Esophagus muscularis mucosa (tissue), 4 donors: ENCODE results near the gene NANOS1. TPM values are rescaled to one million over a fixed set of nuclear protein-coding genes. Genes with fewer than 3 reads are reported as not detected.

Experiments
- DNase-seq: peaks from one replicate; pipeline ENCODE4 v3.0.0-alpha.2; 2017; ENCODE audit errors: extremely low spot score
- H3K27ac ChIP-seq, 4 donors: fragments of 200-600 bp; sonication (generic); replicated peaks in 1 of 4; 1 replicate in 3 of 4; 2 replicates in 1 of 4; pipeline ENCODE4 v1.5.1; 2016 to 2019; ENCODE audit warnings: mild to moderate bottlenecking in 1 of 4
- H3K27me3 ChIP-seq, 4 donors: fragments of 200-600 bp; sonication (generic); one replicate each; pipeline versions ENCODE4 v1.5.1 to v1.6.0; 2016 to 2019
- H3K36me3 ChIP-seq, 4 donors: fragments of 200-600 bp; sonication (generic); one replicate each; pipeline ENCODE4 v1.5.1; 2016 to 2019
- H3K4me1 ChIP-seq, 4 donors: fragments of 200-600 bp; sonication (generic); one replicate each; pipeline ENCODE4 v1.5.1; 2016 to 2019
- H3K4me3 ChIP-seq, 4 donors: fragments of 200-600 bp; sonication (generic); 1 replicate in 2 of 4; 2 replicates in 2 of 4; pipeline ENCODE4 v1.5.1; 2016 to 2019; ENCODE audit warnings: mild to moderate bottlenecking in 4 of 4, moderate library complexity in 1 of 4
- H3K9me3 ChIP-seq, 4 donors: fragments of 200-600 bp; sonication (generic); 1 replicate in 3 of 4; 2 replicates in 1 of 4; pipeline ENCODE4 v1.5.1; 2016 to 2019
- CTCF ChIP-seq, 3 experiments: fragments of 200-600 bp in 2 of 3; fragments of 450-650 bp in 1 of 3; sonication (generic) in 2 of 3; IDR thresholded peaks; one replicate each; pipeline ENCODE4 v1.5.1; 2017 to 2019; ENCODE audit warnings: antibody characterized with exemption in 3 of 3, mild to moderate bottlenecking in 2 of 3, moderate library complexity in 1 of 3
- EP300 ChIP-seq: sonication (generic); formaldehyde crosslinking; IDR thresholded peaks from one replicate; pipeline ENCODE4 v1.6.1; 2017; ENCODE audit warnings: antibody characterized with exemption
- POLR2A ChIP-seq: fragments of 450-650 bp; IDR thresholded peaks from one replicate; pipeline ENCODE4 v1.6.1; 2017; ENCODE audit warnings: antibody characterized with exemption, moderate library complexity, mild to moderate bottlenecking, low read depth
- POLR2AphosphoS5 ChIP-seq, 2 donors: sonication (generic); formaldehyde crosslinking; IDR thresholded peaks; one replicate each; pipeline ENCODE4 v1.6.1; 2017; ENCODE audit warnings: antibody characterized with exemption in 2 of 2
- WGBS: methylation state at CpG from one replicate; pipeline ENCODE4 v1.1.5; 2018; 5-methylcytosine and 5-hydroxymethylcytosine counted together
- intact Hi-C: fragments of 100-400 bp; cut with DNase I; formaldehyde crosslinking; loops from one replicate; pipeline ENCODE4 v1.15.1; 2023
- total RNA-seq, 4 donors: library from RNA; depleted of rRNA; stranded (reverse); fragments of >200 nt; gene quantifications; one replicate each; pipeline versions ENCODE4 v1.1.0 to v1.2.1, GENCODE V29; 2016

Gene NANOS1
- total RNA-seq, 4 donors from 2014 or later, result 8.0 to 24.4 (median 14.6) TPM

GRCh38 chr10:118990326-118990725, 39.2 kb upstream of the NANOS1 start:
- Histone ChIP-seq H3K9me3 (peaks cover 0 to 16% (median 11%) of the 10 kb centered on the region in 4 donors), H3K27ac (no peak overlapping the region), H3K27me3 (no peaks in the 10 kb centered on the region), H3K4me3 (no peak overlapping the region), H3K36me3 (no peaks in the 10 kb centered on the region), H3K4me1 (no peaks in the 10 kb centered on the region)
- no peak for DNase-seq
- intact Hi-C loops, result no loop called here
- no peak for TF ChIP-seq POLR2AphosphoS5 (IDR thresholded peaks at IDR 0.05)
- TF ChIP-seq POLR2A, result no peak
- TF ChIP-seq EP300, result no peak
- no peak for TF ChIP-seq CTCF (IDR thresholded peaks at IDR 0.05)
- WGBS, result 91% methylated on average over 1 of the region's 1 CpG

- no peak for TF ChIP-seq CTCF (IDR thresholded peaks at IDR 0.05)
- no peak for TF ChIP-seq EP300
- TF ChIP-seq POLR2A, result no peak
- no peak for DNase-seq
- 83% methylated on average over 2 of the region's 2 CpGs for WGBS
- Histone ChIP-seq H3K4me3 (no peak overlapping the region), H3K27ac (no peak overlapping the region), H3K4me1 (no peaks in the 10 kb centered on the region), H3K27me3 (no peaks in the 10 kb centered on the region), H3K9me3 (no peaks in the 10 kb centered on the region), H3K36me3 (no peaks in the 10 kb centered on the region)
- intact Hi-C loops, result no loop called here
These were observed 37.0 kb upstream of the NANOS1 start for GRCh38 chr10:118992496-118992895.

- no peak for TF ChIP-seq EP300
- no peak for TF ChIP-seq POLR2A
- TF ChIP-seq POLR2AphosphoS5 (IDR thresholded peaks at IDR 0.05), result no peak
- no peak for TF ChIP-seq CTCF (IDR thresholded peaks at IDR 0.05)
- DNase-seq, result peak; percentile 82
- Histone ChIP-seq H3K4me3 (no peak overlapping the region), H3K9me3 (no peaks in the 10 kb centered on the region), H3K27me3 (no peaks in the 10 kb centered on the region), H3K27ac (no peak overlapping the region), H3K4me1 (no peaks in the 10 kb centered on the region), H3K36me3 (no peaks in the 10 kb centered on the region)
- WGBS, result 79% methylated on average over 2 of the region's 3 CpGs
- intact Hi-C loops, result no loop called here
These were observed 36.3 kb upstream of the NANOS1 start for GRCh38 chr10:118993214-118993613.

GRCh38 chr10:118994321-118994720, 35.2 kb upstream of the NANOS1 start:
- no peaks in the 10 kb centered on the region for H3K27me3 ChIP-seq
- WGBS, result 85% methylated on average over 2 of the region's 2 CpGs
- TF ChIP-seq CTCF (IDR thresholded peaks at IDR 0.05) (no peak), EP300 (no peak), POLR2AphosphoS5 (IDR thresholded peaks at IDR 0.05) (no peak), POLR2A (no peak)
- DNase-seq, result peak; percentile 90
- H3K4me3 ChIP-seq, result no peak overlapping the region
- H3K4me1 ChIP-seq, result no peaks in the 10 kb centered on the region
- H3K36me3 ChIP-seq, result no peaks in the 10 kb centered on the region
- no peaks in the 10 kb centered on the region for H3K9me3 ChIP-seq
- H3K27ac ChIP-seq, result no peak overlapping the region
- intact Hi-C loops, result no loop called here

GRCh38 chr10:118995739-118996138, 33.8 kb upstream of the NANOS1 start:
- 93% methylated on average over 10 of the region's 10 CpGs for WGBS
- H3K4me3 ChIP-seq, result no peak overlapping the region
- peaks cover 0 to 6% (median 2%) of the 10 kb centered on the region in 4 donors for H3K4me1 ChIP-seq
- no peaks in the 10 kb centered on the region for H3K27me3 ChIP-seq
- peak; percentile 45 for DNase-seq
- no peaks in the 10 kb centered on the region for H3K9me3 ChIP-seq
- no peak for TF ChIP-seq POLR2A
- no peak for TF ChIP-seq EP300
- TF ChIP-seq POLR2AphosphoS5 (IDR thresholded peaks at IDR 0.05), result no peak
- no peak for TF ChIP-seq CTCF (IDR thresholded peaks at IDR 0.05)
- intact Hi-C loops, result no loop called here
- no peak overlapping the region for H3K27ac ChIP-seq
- no peaks in the 10 kb centered on the region for H3K36me3 ChIP-seq
